ENCODE measurements around the gene NAXE. TPM values are rescaled to one million over a fixed set of nuclear protein-coding genes. Genes with fewer than 3 reads are reported as not detected.

NAXE gene
- total RNA-seq, 1 experiment from 2014 or later = 96.6 TPM

DNA sequence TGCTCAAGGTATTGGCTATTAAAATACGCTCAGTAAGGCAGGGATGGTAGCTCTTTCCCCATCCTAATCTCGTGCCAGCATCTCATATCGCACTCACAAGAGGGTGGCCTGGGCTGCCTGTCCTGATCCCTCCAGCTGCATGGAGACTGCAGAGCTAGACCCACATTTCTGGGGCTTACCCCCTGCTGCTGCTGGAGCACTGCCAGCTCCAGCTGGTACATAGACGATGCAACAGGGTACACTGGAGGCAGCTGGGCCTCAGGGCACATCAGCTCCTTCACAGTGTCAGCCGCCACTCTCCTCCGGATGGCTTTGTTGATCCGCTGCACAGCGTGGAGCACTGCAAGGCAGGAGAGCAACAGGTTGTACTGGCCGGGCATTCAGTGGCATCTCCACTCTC lies 35.2 kb upstream of the NAXE start:
- no peak overlapping the region for H2BK12ac ChIP-seq (ENCODE audit: insufficient read length, low read depth, low read length)
- H3K56ac ChIP-seq (ENCODE audit: insufficient read length, low read depth, low read length) = no peak overlapping the region
- H3K4ac ChIP-seq (ENCODE audit: low read depth, low read length) = no peak overlapping the region
- H2BK20ac ChIP-seq (ENCODE audit: low read depth, low read length, poor library complexity, severe bottlenecking) = no peak overlapping the region
- no peak overlapping the region for H4K91ac ChIP-seq (ENCODE audit: insufficient read length, low read depth, low read length)
- Mint-ChIP-seq H3K4me1 (no peaks in the 10 kb centered on the region), H3K36me3 (ENCODE audit: insufficient read depth in 1 of 3, low read depth in 3 of 3) (peaks cover 14 to 59% (median 58%) of the 10 kb centered on the region in 3 experiments; a peak in 6 of 7 replicates), H3K4me3 (no peak overlapping the region), H3K27me3 (ENCODE audit: low read depth) (no peaks in the 10 kb centered on the region), H3K27ac (no peak overlapping the region), H3K9me3 (no peaks in the 10 kb centered on the region)
- no peak overlapping the region for H4K5ac ChIP-seq (ENCODE audit: insufficient read length, low read depth, low read length)
- H4K20me1 ChIP-seq (ENCODE audit: control insufficient read depth, insufficient read depth, insufficient read length) = no peaks in the 10 kb centered on the region
- H2BK15ac ChIP-seq (ENCODE audit: low read depth, low read length) = no peak overlapping the region
- no peak overlapping the region for H3K18ac ChIP-seq (ENCODE audit: insufficient read length, low read depth, low read length)
- no peak overlapping the region for H3K23ac ChIP-seq (ENCODE audit: insufficient read length, low read depth, low read length)
- TF ChIP-seq CTCF (conservative IDR thresholded peaks at IDR 0.05) = no peak
- no peaks in the 10 kb centered on the region for H3K23me2 ChIP-seq (ENCODE audit: insufficient read length, low read depth, low read length, poor library complexity, severe bottlenecking)
- no CpG with 5 or more reads among the region's 9 CpGs for WGBS (ENCODE audit: extremely low coverage, insufficient read length, low lambda C conversion rate)
- no peaks in the 10 kb centered on the region for H3K79me2 ChIP-seq (ENCODE audit: insufficient read depth, low read length)
- H2AFZ ChIP-seq (ENCODE audit: low read length) = no peak overlapping the region
- no peak overlapping the region for H3K4me2 ChIP-seq (ENCODE audit: insufficient read depth, insufficient read length, low read length)
- no peak overlapping the region for H2BK120ac ChIP-seq (ENCODE audit: low read depth, low read length, poor library complexity, severe bottlenecking)
- no peak overlapping the region for H3K14ac ChIP-seq (ENCODE audit: insufficient read depth, low read length)
- no peak overlapping the region for H3K27ac ChIP-seq (ENCODE audit: insufficient read length, low read depth, low read length)
- no peaks in the 10 kb centered on the region for H3K4me1 ChIP-seq (ENCODE audit: insufficient read depth, low read length)
- H3K9me3 ChIP-seq (ENCODE audit: control insufficient read depth, low read depth, low read length) = no peaks in the 10 kb centered on the region
- H4K8ac ChIP-seq (replicated peaks; ENCODE audit: insufficient read length, low read depth, low read length) = no peak overlapping the region
- no peak for DNase-seq
- H3K79me1 ChIP-seq (ENCODE audit: insufficient read depth, low read depth, low read length, poor library complexity, severe bottlenecking) = no peaks in the 10 kb centered on the region
- no peak overlapping the region for H3T11ph ChIP-seq (ENCODE audit: low read length)
- H3K9ac ChIP-seq (ENCODE audit: extremely low read depth, insufficient read length, low read length) = no peak overlapping the region
- H3K27me3 ChIP-seq (ENCODE audit: insufficient read depth, low read length) = no peaks in the 10 kb centered on the region
- H2BK5ac ChIP-seq (ENCODE audit: insufficient read length, low read length) = no peak overlapping the region
- H2AK5ac ChIP-seq (ENCODE audit: insufficient read length, low read length) = no peak overlapping the region

All from H9 (cell line).